Erythroblast (primary cell): ENCODE measurements around the gene SPRTN.

Experiments
- DNase-seq, 2 experiments: peaks; one replicate each; lab custom pipeline; 2025; lab: John Stamatoyannopoulos, UW
- GATA1 ChIP-seq: IDR thresholded peaks from 2 replicates; pipeline ENCODE4 v1.6.1; 2011; ENCODE audit warnings: low read depth, mild to moderate bottlenecking, control low read depth, low read length, moderate library complexity
- POLR2A ChIP-seq: IDR thresholded peaks from 2 replicates; pipeline ENCODE4 v1.6.1; 2011; ENCODE audit warnings: mild to moderate bottlenecking, low read length

Gene SPRTN

DNA sequence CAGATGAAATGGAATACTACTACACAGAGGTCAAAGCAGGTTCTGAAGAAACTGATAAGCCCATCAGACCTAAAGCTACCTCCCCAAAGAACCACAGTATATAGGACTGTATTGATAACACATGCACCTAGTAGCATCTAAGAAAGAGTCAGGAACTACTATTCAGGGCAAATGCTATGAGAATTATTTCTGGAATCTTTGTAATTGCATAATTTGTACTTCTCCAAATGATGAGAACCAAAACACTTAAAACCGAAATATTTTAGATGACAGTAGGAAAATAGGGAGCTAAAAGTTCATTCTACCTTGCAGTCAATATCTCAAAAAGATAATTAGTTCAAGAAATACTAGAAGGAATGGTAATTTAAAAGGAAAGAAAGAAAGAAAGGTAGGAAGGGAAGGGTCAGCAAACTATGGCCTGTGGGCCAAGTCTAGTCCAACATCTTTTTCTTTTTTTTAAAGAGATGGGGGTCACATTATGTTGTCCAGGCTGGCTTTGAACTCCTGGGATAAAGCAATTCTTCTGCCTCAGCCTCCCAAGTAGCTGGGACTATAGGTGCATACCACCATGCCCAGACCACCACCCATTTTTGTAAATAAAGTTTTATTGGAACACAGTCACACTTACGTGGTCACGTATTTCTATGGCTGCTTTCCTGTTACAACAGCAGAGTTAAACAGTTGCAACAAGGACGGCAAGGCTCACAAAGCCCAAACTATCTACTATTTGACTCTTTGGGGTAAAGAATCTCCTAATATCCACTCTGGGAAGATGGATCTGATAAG, 60.0 kb downstream of the SPRTN start:
- peak in 1 of 2 experiments; percentile 45 for DNase-seq
- TF ChIP-seq POLR2A (no peak), GATA1 (no peak)

DNA sequence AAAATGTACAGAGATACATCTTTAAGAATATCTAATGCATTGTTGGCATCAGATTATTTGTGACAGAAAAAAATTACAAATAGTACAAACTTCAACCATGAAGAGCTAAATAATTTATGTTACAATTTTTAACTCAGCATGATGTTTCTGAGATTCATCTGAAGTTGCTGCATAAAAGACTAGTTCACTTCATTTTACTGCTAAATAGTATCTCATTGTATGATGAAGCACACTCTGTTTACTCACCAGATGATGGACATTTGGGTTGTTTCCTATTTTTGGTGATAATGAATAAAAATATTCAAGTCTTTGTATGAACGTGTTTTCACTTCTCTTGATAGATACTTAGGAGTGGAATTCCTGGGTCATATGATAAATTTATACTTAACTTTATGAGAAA, 63.4 kb downstream of the SPRTN start:
- no peak for TF ChIP-seq GATA1
- TF ChIP-seq POLR2A, result no peak

DNA sequence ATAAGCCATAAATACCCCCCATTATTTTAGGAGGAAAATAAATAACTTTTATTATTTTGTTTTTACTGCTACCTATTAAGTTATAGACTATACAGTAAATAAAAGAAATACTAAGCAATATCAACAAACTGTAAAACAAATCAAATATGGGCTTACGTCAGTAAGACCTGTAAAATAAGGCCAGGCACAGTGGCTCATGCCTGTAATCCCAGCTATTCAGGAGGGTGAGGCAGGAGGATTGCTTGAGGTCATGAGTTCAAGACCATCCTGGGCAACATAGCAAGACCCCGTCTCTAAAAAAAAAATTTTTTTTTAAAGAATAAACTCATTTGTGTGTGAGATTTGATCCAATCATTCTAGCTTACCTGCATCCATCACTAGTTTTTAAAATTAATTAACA, 66.2 kb downstream of the SPRTN start:
- TF ChIP-seq POLR2A (no peak), GATA1 (no peak)
- DNase-seq, result no peak

More for the DNA sequence above, 63.4 kb downstream of the SPRTN start:
- no peak for DNase-seq
